D341Med (cell line): ENCODE results near the gene FIZ1.

Source experiments
- DNase-seq: peaks from one replicate; pipeline ENCODE4 v3.0.0; 2012; ENCODE audit warnings: low spot score

The FIZ1 gene

GRCh38 chr19:55635856-55636440, 36.6 kb upstream of the FIZ1 start:
- no peak for DNase-seq

GRCh38 chr19:55635334-55635717, 36.0 kb upstream of the FIZ1 start:
- no peak for DNase-seq

- DNase-seq = no peak
Observed at GRCh38 chr19:55633861-55634260, 34.5 kb upstream of the FIZ1 start.

GRCh38 chr19:55632463-55632834, 33.1 kb upstream of the FIZ1 start:
- peak; percentile 70 for DNase-seq

GRCh38 chr19:55626350-55626749, 27.0 kb upstream of the FIZ1 start:
- no peak for DNase-seq

- no peak for DNase-seq
Observed at GRCh38 chr19:55625004-55625326, 25.6 kb upstream of the FIZ1 start.

GRCh38 chr19:55624109-55625003, 25.0 kb upstream of the FIZ1 start, which contains the start of gene ZNF784:
TSS of gene ZNF784 (minus strand) at chr19:55624566. CDS start at chr19:55624561, 5 bp downstream.
- DNase-seq = peak; percentile 97

GRCh38 chr19:55623561-55623960, 24.2 kb upstream of the FIZ1 start:
- DNase-seq = no peak

- DNase-seq = no peak
Observed at GRCh38 chr19:55623130-55623529, 23.8 kb upstream of the FIZ1 start.

GRCh38 chr19:55622242-55622969, 23.1 kb upstream of the FIZ1 start:
- DNase-seq = no peak

- DNase-seq = no peak
Observed at GRCh38 chr19:55621673-55622231, 22.4 kb upstream of the FIZ1 start.

GRCh38 chr19:55621205-55621672, 21.9 kb upstream of the FIZ1 start:
- DNase-seq = no peak

GRCh38 chr19:55620410-55621204, 21.3 kb upstream of the FIZ1 start:
- no peak for DNase-seq

GRCh38 chr19:55619286-55619685, 20.0 kb upstream of the FIZ1 start:
- DNase-seq = no peak

GRCh38 chr19:55618426-55618825, 19.1 kb upstream of the FIZ1 start:
- no peak for DNase-seq

- no peak for DNase-seq
Observed at GRCh38 chr19:55617426-55617825, 18.1 kb upstream of the FIZ1 start.

- no peak for DNase-seq
Observed at GRCh38 chr19:55616395-55616875, 17.1 kb upstream of the FIZ1 start.

- no peak for DNase-seq
Observed at GRCh38 chr19:55615543-55616394, 16.5 kb upstream of the FIZ1 start.

- no peak for DNase-seq
Observed at GRCh38 chr19:55614711-55615542, 15.6 kb upstream of the FIZ1 start.
